Measurements from ENCODE around the gene DHTKD1. TPM values are rescaled to one million over a fixed set of nuclear protein-coding genes. Genes with fewer than 3 reads are reported as not detected.
A peak's percentile ranks its signal among the peaks of the same experiment; 100 is the strongest.

DHTKD1 gene, protein sequence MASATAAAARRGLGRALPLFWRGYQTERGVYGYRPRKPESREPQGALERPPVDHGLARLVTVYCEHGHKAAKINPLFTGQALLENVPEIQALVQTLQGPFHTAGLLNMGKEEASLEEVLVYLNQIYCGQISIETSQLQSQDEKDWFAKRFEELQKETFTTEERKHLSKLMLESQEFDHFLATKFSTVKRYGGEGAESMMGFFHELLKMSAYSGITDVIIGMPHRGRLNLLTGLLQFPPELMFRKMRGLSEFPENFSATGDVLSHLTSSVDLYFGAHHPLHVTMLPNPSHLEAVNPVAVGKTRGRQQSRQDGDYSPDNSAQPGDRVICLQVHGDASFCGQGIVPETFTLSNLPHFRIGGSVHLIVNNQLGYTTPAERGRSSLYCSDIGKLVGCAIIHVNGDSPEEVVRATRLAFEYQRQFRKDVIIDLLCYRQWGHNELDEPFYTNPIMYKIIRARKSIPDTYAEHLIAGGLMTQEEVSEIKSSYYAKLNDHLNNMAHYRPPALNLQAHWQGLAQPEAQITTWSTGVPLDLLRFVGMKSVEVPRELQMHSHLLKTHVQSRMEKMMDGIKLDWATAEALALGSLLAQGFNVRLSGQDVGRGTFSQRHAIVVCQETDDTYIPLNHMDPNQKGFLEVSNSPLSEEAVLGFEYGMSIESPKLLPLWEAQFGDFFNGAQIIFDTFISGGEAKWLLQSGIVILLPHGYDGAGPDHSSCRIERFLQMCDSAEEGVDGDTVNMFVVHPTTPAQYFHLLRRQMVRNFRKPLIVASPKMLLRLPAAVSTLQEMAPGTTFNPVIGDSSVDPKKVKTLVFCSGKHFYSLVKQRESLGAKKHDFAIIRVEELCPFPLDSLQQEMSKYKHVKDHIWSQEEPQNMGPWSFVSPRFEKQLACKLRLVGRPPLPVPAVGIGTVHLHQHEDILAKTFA
- polyA plus RNA-seq (2014; cell fraction: cytosol; rRNA removed) = 30.4 and 68.0 TPM in 2 replicates
- 16.2 and 38.1 TPM in 2 replicates for polyA plus RNA-seq (2014; cell fraction: nucleus; rRNA removed)

DNA sequence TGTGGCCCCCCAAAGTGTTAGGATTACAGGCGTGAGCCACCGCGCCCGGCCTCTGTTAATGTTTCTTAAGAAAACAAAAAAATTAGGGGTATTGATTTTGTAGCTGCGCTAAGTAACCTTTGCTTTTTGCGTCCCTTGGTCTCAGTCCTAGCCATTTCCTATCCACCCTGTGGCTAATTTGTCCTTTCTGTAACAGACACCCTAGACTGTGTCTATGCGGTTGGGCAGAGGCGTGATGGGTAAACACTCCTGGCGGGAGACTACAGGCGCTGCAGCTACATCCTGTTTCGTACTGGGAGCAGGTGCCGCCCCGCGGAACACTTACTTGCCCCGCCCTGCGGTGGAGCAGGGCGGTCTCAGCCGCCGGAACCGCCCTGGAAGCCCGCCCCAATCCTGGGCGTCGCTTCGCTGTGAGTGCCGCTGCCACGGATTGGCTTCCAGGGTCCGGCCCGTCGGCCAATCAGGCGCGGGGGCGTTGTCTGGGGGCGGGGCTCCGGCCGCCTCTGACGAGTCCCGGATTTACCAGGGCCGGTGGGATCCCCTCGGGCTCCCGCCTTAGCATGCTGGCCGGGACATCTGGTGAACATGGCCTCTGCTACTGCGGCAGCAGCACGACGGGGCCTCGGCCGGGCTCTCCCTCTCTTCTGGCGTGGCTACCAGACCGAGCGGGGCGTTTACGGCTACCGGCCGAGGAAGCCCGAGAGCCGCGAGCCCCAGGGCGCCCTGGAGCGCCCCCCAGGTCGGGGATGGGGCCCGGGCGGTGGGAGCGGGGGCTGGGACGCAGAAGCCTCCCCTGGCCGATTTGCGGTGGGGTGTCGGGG lies at the start of gene DHTKD1:
Gene DHTKD1, plus strand, starts transcription at position 506 of the 821 bp plus-strand sequence. Its CDS starts 80 bp downstream, at position 586.
- DNase-seq (ENCODE audit: low spot score) = peak; percentile 99

DNA sequence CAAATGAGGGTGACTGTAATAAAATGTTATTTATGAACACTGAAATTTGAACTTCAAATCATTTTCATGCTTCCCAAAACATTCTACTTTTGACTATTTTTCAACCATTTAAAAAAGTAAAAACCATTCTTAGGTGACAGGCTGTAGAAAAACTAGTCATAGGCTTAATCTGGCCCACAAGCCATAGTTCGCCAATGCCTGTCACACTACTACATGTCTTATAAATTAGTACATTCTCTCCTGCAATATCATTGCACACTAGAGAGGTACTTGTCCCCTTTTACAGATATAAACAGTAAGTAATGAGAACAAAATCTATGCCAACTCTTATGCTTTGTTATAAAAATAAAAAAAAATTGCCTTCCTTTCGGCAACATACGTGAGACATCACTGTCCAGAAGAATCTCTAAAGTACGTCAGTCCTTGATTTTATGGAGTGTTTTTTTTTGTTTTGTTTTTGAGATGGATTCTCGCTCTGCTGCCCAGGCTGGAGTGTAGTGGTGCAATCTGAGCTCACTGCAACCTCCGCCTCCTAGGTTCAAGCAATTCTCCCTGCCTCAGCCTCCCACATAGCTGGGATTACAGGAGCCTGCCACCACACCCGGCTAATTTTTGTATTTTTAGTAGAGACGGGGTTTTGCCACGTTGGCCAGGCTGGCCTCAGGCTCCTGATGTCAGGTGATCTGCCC lies 49.3 kb upstream of the DHTKD1 start:
- DNase-seq (ENCODE audit: low spot score) = no peak

DNA sequence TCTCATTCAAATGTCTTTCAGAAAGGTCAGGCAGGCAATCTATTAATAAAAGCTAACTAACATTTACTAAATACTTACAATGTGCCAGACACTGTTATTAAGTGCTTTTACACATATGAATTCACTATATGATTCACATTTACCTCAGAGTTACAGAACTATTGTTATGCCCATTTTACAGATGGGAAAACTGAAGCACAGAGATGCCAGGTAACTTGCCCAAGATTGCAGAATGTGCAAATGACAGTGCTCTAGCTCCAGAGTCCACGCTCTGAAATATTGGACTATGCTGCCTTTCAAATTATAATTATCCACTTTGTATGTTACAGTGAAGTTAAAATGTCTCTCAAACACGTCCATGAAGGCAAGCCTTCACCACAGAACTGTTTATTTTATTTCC lies 48.2 kb upstream of the DHTKD1 start:
- DNase-seq (ENCODE audit: low spot score) = no peak

DNA sequence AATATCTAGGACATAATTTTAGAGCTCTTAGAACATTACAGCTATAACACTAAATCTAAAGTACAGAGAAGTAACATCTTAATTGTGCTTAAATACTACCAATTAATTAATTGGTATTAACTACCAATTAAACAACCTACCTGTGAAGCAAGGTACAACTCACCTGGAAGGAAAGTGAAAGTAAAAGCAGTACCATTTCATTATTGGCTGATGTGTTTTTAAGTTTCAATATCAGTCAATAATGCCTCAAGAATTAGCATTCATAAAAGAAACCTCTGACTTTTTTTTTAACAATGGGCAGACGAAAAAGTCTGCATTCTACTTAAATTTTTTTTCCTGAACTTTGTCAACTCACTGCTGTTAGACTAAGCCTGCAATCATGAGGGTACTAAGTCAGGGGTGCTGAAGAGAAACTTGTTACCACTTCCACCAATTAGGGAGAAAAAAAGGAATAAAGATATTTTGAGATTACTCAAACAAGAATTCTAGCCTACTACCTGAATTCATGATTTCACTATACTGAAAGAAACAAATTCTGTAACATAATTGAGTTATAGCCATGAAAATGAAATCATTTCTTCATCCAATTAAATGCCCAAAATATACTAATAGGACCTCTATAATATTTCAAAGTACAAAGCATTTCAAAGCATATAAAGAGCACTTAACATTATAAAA lies 46.0 kb upstream of the DHTKD1 start:
- DNase-seq (ENCODE audit: low spot score) = no peak

DNA sequence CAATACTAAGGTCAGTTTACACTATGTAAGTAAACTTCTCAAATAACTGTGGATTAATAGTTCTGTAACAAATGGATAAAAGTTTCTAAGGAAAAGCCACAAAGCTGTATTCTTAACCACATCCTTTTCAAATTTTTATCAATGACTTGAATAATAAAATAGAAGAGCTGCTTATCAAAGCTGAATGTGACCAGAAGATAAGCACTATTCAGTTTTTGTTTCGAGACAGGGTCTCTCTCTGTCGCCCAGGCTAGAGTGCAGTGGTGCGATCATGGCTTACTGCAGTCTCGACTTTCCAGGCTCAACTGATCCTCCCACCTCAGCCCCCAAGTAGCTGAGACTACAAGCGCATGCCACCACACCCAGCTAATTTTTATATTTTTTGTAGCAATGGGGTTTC lies 43.2 kb upstream of the DHTKD1 start:
- no peak for DNase-seq (ENCODE audit: low spot score)

DNA sequence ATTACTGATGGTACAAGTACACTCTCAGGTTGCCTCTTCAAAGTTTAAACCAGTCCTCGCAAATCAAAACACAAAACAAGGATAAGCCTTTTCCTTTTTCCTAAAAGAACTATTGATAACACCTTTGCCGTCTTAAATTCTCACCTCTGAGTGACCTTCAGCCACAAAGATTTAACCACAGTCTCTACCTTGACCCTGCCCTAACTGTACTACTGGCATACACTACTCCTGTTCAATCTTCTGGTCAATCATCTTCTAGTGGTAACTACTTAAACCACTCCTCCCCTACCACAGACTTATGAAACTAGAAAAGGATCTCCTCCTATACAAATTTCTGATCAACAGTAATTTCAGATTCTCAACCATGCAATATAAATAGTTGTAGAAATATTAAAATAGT lies 41.2 kb upstream of the DHTKD1 start:
- no peak for DNase-seq (ENCODE audit: low spot score)

DNA sequence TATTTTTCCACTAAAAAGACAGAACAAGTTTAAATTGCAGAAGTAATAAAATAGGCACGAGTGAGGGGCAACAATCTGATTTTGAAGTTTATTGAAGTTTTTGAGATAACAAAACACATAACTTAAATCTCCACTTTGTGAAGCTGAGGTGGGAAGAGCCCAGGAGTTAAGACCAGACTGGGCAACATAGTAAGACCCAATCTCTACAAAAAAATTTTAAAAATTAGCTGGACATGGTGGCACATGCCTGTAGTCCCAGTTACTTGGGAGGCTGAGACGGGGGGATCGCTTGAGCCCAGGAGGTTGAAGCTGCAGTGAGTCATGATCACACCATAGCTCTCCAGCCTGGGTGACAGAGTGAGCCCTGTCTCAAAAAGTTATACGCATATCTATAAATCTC lies 37.4 kb upstream of the DHTKD1 start:
- no peak for DNase-seq (ENCODE audit: low spot score)

DNA sequence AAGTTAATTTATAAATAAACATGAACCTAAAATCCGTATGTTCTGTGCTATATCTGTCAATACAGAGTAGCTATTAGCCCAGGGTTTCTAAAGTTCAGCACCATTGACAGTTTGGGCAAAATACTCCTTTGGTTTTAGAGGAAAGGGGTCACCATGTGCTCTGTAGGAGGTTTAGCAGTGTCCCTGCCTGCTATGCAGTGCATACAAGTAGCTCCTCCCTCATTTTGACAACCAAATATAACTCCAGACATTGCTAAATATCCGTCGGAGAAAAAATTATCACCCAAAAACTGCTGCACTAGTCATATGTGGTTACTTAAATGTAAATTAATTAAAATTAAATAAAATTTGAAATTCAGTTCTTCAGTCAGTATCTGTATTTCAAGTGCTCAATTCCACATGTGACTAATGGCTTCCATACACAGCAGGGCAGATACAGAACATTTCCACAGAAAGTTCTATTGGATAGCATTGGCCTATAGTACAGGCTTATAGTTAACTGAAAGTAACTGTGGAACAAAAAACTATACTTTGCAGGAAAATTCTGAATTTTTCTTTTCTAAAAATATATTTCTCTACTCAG lies 32.6 kb upstream of the DHTKD1 start:
- no peak for DNase-seq (ENCODE audit: low spot score)

DNA sequence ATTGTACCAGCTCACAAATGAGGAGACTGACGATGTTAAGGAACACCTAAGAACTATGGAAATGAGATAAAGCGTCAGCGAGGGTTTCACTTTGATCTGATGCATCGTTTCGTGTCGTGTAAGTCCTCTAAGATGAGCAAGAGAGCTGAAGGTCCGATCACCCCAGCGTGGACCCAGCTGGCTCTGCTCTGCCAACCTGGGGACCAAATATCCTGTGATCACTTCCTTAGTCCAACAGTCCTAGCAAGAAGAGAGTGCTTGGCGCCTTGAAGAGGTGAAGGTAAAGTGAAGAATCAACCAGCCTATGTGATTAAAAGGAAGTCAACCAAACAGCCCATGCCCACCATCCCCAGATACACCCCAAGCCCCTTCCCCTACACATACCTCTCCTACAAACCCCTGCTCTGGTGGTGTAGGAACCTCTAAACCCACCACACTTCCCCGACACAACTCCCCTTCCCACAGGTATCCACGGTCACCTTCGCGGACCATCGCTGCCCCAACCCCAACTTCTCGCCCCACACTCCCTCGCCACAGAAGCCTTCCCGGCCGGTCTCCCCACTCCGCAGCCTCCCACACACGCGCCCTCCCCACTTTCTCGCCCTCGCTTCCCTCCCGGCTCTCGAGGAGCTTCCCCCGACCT lies 26.9 kb upstream of the DHTKD1 start:
- peak; percentile 13 for DNase-seq (ENCODE audit: low spot score)

DNA sequence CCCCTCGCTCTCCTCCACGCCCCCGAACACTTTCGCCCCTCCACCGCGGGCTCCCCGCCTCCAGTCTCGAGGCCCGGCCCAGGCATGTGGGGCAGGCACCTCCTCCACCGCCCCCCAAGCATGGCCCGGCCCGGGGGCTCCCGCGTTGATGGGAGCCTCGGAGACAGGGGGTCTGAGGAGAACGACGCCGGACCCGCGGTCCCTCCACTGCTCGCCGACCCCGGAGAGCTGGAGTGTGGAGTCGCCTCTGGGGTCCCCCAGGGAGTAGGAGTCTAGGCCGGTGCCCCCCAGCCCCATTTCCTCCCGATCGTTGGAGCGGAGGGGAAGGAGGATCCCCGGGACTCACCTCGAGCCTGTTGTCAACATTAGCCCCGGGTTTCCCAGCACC lies 26.4 kb upstream of the DHTKD1 start:
- DNase-seq (ENCODE audit: low spot score) = no peak

DNA sequence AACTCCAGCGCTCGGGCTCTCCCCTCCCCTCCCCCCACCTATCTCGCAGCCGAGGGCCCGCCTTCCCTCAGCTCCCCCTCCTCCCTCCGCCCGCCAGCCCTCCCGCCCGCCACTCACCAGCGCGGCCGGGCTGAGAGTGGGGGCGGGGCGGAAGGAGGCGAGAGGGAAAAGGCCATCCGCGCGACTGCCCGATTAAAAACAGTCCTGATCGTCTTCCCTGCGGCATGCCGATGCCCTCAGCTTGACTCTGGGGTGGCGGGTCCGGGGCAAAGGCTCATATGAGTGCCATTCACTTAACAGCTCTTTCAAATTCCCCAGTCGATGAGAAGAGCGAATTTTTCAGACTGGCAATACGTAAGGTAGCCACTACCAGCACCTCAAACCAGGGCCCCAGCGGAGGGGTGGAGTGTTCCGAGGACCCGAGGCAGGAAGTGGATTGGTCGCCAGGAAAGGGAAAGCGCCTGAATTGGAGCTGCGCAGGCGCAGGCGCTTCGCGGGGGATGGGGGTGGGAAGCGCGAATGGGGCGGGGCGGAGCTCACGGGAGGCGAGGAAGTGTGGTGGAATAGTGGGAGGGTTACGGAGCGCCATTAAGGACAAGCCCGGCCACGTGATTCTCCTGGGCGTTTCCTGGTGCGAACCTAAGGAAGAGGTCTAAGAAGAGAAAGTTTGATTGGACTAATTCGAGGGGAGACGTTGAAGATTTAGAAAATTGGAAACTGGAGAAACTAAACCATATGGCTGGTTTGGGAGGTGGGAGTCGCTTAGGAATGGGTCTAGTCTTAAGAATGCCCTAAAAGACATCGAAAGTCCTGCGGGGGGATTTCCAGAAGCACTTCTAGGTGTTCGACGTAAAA lies 25.7 kb upstream of the DHTKD1 start, which contains the start of gene UPF2:
Gene UPF2, minus strand, starts transcription at position 13 of the 855 bp plus-strand sequence. CDS start 7,386 bp downstream, outside the sequence.
- peak; percentile 99 for DNase-seq (ENCODE audit: low spot score)

DNA sequence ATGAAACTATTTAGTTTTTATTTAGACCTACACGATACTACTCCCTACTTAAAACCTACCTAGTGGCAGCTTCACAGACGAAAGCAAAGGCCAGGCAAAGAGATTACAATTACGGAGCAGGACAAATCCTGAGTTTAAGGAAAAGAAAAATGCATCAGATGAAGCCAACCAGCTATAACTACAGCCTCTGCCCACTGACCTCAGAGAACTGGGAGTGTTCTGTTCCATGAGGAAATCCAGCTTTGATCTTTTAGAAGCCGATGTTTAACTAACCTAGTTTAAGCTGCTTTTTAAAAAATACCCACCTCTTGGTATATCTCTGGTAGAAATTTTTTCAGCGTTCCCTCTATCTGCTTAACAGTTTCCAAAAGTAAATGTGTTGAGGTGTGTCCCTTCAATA lies 23.2 kb upstream of the DHTKD1 start:
- no peak for DNase-seq (ENCODE audit: low spot score)

DNA sequence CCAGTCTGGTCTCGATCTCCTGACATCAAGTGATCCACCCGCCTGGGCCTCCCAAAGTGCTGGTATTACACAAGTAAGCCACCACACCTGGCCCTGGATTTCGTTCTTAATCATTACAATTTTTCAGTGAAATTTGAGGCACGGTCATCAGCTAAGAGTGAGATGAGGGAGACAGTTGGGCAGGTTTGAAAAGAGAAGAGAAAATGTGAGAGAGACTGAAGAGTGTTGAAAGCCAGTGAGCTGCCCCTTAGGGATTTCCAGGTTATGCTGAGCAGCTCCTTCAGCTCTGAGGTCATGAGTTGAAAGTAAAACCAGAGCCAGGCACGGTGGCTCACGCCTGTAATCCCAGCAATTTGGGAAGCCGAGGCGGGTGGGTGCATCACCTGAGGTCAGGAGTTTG lies 20.2 kb upstream of the DHTKD1 start:
- no peak for DNase-seq (ENCODE audit: low spot score)

DNA sequence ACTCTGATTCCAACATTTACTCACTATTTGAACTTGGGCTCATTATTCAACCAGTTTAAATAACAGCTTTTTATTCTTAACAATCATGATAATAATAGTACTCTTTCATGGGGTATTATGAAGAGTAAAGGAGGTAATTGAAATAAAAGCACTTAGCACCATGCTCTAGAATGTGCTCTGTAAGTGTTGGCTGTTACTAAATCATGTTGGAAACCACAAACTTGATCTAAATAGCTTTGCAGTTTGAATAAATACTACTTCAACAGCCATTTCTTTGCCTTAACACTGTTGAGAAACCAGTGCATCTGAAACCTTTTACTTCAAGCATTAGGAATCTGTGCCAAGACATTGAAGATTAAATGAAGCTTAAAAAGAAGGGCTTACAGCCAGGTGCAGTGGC lies 18.2 kb upstream of the DHTKD1 start:
- no peak for DNase-seq (ENCODE audit: low spot score)

DNA sequence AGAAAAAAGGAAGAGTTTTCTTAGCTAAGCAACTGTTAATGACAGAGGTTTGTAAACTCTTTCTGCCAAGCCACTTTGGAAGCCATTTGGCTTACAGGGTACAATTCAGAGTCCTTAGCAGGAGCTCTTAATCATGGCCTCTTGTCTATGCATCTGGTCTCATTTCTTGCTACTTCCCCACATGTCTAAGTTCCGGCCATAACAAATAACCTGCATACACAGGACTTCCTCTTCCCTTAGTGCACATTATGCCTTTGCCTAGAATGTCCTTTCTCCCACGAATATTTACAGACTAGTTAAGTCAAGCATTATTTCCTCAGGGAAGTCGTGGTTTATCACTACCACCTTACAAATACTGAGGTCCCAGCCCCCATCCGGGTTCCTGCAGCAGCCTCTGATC lies 17.5 kb upstream of the DHTKD1 start:
- DNase-seq (ENCODE audit: low spot score) = no peak

DNA sequence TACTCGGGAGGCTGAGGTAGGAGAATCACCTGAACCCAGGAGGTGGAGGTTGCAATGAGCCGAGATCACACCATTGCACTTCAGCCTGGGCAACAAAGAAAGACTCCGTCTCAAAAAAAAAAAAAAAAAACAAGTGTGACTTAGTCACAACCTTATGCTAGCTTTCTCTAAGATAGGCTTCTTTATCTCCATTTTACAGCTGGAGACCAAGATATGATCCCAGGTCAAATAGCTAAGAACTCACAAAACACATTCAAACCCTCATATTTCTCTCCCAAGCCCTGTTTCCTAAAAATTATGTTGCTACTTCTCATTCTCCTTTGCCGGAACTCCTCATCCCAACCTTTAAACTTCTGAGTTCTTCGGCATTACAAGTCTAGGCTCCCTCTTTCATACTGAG lies 13.0 kb upstream of the DHTKD1 start:
- DNase-seq (ENCODE audit: low spot score) = no peak

DNA sequence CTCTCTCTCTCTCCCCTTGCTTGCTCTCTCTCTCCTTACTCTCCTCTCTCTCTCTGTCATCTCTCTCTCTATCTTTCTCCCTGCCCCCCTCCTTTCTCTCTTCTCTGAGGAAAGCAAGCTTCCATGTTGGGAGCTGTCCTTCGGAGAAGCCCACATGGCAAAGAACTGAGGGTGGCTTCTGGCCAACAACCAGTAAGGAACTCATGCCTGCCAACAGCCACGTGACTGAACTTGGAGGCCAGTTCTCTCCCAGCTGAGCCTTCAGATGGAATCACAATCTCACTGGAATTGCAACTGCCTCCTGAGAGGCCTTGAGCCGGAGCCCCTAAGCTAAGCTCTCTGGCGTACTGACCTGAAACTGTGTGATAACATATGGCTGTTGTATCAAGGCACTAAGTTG lies 12.0 kb upstream of the DHTKD1 start:
- no peak for DNase-seq (ENCODE audit: low spot score)

DNA sequence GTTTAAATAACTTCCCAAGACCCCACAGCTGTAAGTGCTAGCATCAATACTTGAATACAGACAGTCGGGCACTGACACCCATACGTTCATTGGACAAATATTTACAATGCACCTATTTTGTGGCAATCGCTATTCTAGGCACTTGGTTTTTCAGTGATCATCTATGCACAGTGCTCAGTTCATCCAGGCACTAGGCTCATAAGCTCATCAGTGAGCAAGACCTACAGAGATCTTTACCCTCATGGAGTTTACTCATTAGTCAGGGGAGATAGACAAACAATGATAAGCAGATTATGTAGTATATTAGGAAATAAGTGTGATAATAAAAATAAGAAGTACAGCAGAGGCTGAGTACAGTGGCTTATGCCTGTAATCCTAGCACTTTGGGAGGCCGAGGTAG lies 7.6 kb upstream of the DHTKD1 start:
- DNase-seq (ENCODE audit: low spot score) = no peak

All from SK-N-DZ (cell line).